Dendritic cell treated with granulocyte-macrophage colony-stimulating factor and Interleukin-4, amounts not matched to agents 40 ng/mL and 50 ng/mL, for 4 days (primary cell): Measurements from ENCODE around the gene ASCL2.

Source experiments
- H3K27ac Mint-ChIP-seq: one replicate; pipeline ENCODE4 v1.8.0; 2022; ENCODE audit warnings: mild to moderate bottlenecking, mixed read lengths
- H3K27me3 Mint-ChIP-seq: one replicate; pipeline ENCODE4 v1.8.0; 2022; ENCODE audit warnings: mild to moderate bottlenecking, mixed read lengths
- H3K36me3 Mint-ChIP-seq: one replicate; pipeline ENCODE4 v1.8.0; 2022; ENCODE audit warnings: low read depth, mixed read lengths
- H3K4me1 Mint-ChIP-seq: one replicate; pipeline ENCODE4 v1.8.0; 2022; ENCODE audit warnings: low read depth, mixed read lengths
- H3K4me3 Mint-ChIP-seq: one replicate; pipeline ENCODE4 v1.8.0; 2022; ENCODE audit warnings: mild to moderate bottlenecking, moderate library complexity, mixed read lengths
- H3K9me3 Mint-ChIP-seq: one replicate; pipeline ENCODE4 v1.8.0; 2022; ENCODE audit warnings: mixed read lengths
- intact Hi-C: fragments of 100-400 bp; cut with micrococcal nuclease; formaldehyde crosslinking; loops from one replicate; pipeline ENCODE4 v1.15.0; 2022

Gene ASCL2

DNA sequence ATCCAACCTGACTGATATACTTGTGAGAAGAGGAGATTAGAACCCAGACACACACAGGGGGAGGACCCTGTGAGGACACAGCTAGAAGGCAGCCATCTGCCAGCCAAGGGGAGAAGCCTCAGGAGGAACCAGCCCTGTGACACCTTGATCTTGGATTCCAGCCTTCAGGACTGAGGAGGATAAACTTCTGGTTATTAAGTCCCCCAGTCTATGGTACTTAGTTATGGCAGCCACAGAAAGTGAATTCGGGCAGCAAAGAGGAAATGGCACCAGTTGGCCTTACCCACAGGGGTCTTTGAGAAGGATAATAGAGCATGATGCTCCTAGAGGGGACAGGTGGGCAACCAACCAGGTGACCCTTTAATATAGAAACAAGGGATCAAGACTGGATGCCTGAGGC lies 49.4 kb downstream of the ASCL2 start:
- H3K36me3 Mint-ChIP-seq: no peaks in the 10 kb centered on the region
- peaks cover 33% of the 10 kb centered on the region for H3K27me3 Mint-ChIP-seq
- H3K4me3 Mint-ChIP-seq: no peak overlapping the region
- H3K27ac Mint-ChIP-seq: no peak overlapping the region
- H3K9me3 Mint-ChIP-seq: peaks cover 9% of the 10 kb centered on the region
- peaks cover 19% of the 10 kb centered on the region for H3K4me1 Mint-ChIP-seq
- intact Hi-C loops: no loop called here

GRCh38 chr11:2220173-2220771 lies 50.1 kb downstream of the ASCL2 start:
- H3K27ac Mint-ChIP-seq: no peak overlapping the region

GRCh38 chr11:2219318-2220017 lies 50.9 kb downstream of the ASCL2 start:
- peaks cover 8% of the 10 kb centered on the region for H3K9me3 Mint-ChIP-seq
- no peak overlapping the region for H3K4me3 Mint-ChIP-seq
- no peak overlapping the region for H3K27ac Mint-ChIP-seq
- peaks cover 28% of the 10 kb centered on the region for H3K27me3 Mint-ChIP-seq
- H3K4me1 Mint-ChIP-seq: peaks cover 20% of the 10 kb centered on the region
- H3K36me3 Mint-ChIP-seq: no peaks in the 10 kb centered on the region
- intact Hi-C loops: no loop called here

More at GRCh38 chr11:2220173-2220771, 50.1 kb downstream of the ASCL2 start:
- Mint-ChIP-seq H3K9me3 (peaks cover 9% of the 10 kb centered on the region), H3K4me3 (no peak overlapping the region), H3K4me1 (peaks cover 19% of the 10 kb centered on the region), H3K36me3 (no peaks in the 10 kb centered on the region), H3K27me3 (peaks cover 31% of the 10 kb centered on the region)
- intact Hi-C loops: no loop called here
